Skeletal muscle tissue (tissue), 4 donors: ENCODE measurements around the gene RNF212B. TPM values are rescaled to one million over a fixed set of nuclear protein-coding genes. Genes with fewer than 3 reads are reported as not detected.

ENCODE experiments used
- H3K27ac ChIP-seq: one replicate; pipeline ENCODE4 v1.7.0; 2013; ENCODE audit warnings: mild to moderate bottlenecking, low read depth, low read length, inconsistent platforms
- H3K27me3 ChIP-seq, 3 donors: one replicate each; pipeline ENCODE4 v1.7.0; 2013; ENCODE audit warnings: low read length in 3 of 3; ENCODE audit not compliant: control insufficient read depth in 3 of 3, insufficient read depth in 3 of 3
- H3K36me3 ChIP-seq, 3 donors: one replicate each; pipeline ENCODE4 v1.7.0; 2013; ENCODE audit warnings: low read length in 3 of 3; ENCODE audit not compliant: control insufficient read depth in 3 of 3, insufficient read depth in 3 of 3
- H3K4me1 ChIP-seq, 3 donors: one replicate each; pipeline ENCODE4 v1.7.0; 2013; ENCODE audit warnings: low read length in 3 of 3, mild to moderate bottlenecking in 3 of 3; ENCODE audit not compliant: control insufficient read depth in 3 of 3, insufficient read depth in 3 of 3
- H3K4me3 ChIP-seq, 3 donors: one replicate each; pipeline ENCODE4 v1.7.0; 2013; ENCODE audit warnings: low read length in 3 of 3
- H3K9ac ChIP-seq, 3 donors: one replicate each; pipeline ENCODE4 v1.7.0; 2013; ENCODE audit warnings: low read length in 3 of 3, mild to moderate bottlenecking in 3 of 3, moderate library complexity in 2 of 3, low read depth in 1 of 3
- H3K9me3 ChIP-seq, 3 donors: one replicate each; pipeline ENCODE4 v1.7.0; 2013; ENCODE audit warnings: low read length in 3 of 3; ENCODE audit not compliant: control insufficient read depth in 3 of 3
- total RNA-seq: library from RNA; depleted of rRNA; stranded (reverse); fragments of >200 nt; gene quantifications from one replicate; pipeline ENCODE4 v1.2.3, GENCODE V29; 2014
- donor health status: Osteomylitis.

The RNF212B gene
- total RNA-seq, 1 donor from 2014 or later = not detected

DNA sequence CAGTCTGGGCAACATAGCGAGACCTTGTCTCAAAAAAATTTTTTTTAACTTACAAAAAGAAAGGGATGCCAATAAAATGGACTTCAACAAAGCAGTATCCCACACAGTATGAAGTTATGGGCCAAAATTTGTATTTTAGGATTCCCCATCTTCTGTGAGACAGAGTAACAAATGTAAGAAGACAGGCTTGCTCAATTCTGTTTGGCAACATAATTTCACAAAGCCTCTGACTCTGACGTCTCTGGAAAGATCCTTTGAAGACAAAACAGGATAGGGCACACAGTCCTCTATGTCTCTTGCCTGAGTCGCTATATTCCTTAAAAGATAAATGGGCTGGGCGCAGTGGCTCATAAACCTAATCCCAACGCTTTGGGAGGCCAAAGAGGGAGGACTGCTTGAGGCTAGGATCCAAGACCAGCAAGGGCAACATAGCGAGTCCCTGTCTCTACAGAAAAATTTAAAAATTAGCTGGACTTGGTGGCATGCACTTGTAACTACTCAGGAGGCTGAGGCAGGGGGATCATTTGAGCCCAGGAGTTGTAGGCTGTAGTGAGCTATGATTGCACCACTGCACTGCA is 49.3 kb downstream of the RNF212B start:
- Histone ChIP-seq H3K4me1 (peaks cover 13 to 17% (median 17%) of the 10 kb centered on the region in 3 donors), H3K9me3 (no peaks in the 10 kb centered on the region), H3K27me3 (no peaks in the 10 kb centered on the region), H3K4me3 (peak overlapping the region; percentile 79 to 90 (median 89)), H3K27ac (peak overlapping the region; percentile 97), H3K9ac (peak overlapping the region; percentile 83 to 96 (median 95)), H3K36me3 (peaks cover 2 to 6% (median 2%) of the 10 kb centered on the region in 3 donors)

DNA sequence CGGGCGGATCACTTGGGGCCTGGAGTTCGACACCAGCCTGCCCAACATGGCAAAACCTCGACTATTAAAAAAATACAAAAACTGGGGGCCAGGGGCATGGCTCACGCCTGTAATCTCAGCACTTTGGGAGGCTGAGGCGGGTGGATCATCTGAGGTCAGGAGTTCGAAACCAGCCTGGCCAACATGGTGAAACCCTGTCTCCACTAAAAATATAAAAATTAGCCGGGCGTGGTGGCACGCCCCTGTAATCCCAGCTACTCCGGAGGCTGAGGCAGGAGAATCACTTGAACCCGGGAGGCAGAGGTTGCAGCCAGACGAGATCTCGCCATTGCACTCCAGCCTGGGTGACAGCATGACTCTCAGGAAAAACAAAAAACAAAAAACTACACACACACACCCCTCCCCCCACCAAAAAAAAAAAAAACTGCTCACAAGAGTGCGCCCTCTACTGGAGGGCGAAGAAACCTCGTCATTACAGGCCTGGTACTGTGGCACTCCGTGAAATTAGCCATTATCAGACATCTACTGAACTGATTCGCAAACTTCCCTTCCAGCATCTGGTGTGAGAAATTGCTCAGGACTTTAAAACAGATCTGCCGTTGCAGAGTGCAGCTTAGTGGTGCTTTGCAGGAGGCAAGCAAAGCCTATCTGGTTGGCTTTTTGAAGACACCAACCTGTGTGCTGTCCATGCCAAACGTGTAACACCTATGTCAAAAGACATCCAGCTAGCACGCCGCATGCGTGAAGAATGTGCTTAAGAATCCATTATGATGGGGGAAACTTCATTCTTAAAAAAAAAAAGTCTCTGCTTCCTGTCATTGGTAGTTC is 57.2 kb downstream of the RNF212B start:
- peaks cover 15 to 22% (median 18%) of the 10 kb centered on the region in 3 donors for H3K36me3 ChIP-seq

DNA sequence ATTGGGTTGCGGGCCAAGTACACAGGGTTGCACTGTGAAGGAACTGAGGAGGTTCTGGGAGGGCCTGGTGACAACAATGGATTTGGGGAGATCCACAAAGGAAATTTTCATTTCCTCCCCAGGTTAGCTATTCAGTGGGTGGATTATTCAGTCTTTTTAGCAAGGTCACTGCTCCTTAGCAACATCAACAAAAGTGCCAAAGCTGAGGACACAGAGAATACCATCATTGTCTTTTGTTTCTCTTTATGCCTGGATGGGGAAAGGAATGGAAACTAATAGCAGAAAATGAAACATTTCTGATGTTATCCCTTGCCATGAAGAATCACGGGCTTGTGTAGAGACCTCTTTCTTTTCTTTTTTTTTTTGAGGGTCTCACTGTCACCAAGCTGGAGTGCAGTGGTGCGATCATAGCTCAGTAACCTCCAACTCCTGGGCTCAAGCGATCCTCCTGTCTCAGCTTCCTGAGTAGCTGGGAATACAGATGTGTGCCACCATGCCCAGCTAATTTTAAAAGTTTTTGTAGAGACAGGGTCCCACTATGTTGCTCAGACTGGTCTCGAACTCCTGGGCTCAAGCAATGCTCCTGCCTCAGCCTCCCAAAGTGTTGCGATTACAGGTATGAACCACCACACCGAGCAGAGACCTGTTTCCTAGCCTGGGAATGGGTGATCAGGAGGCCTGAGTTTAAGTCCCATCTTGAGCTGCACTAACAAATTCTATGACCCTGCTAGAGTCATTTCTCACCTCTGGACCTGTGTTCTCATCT is 58.5 kb downstream of the RNF212B start:
- Histone ChIP-seq H3K4me3 (no peak overlapping the region), H3K27ac (no peak overlapping the region), H3K4me1 (peaks cover 18 to 32% (median 18%) of the 10 kb centered on the region in 3 donors), H3K9me3 (no peaks in the 10 kb centered on the region), H3K36me3 (peaks cover 15 to 21% (median 18%) of the 10 kb centered on the region in 3 donors), H3K27me3 (no peaks in the 10 kb centered on the region), H3K9ac (no peak overlapping the region)

More for the DNA sequence above, 57.2 kb downstream of the RNF212B start:
- Histone ChIP-seq H3K4me3 (no peak overlapping the region), H3K4me1 (peaks cover 9 to 23% (median 9%) of the 10 kb centered on the region in 3 donors), H3K27ac (no peak overlapping the region), H3K9me3 (no peaks in the 10 kb centered on the region), H3K27me3 (no peaks in the 10 kb centered on the region), H3K9ac (peak overlapping the region in 1 of 3 donors; percentile 61)

DNA sequence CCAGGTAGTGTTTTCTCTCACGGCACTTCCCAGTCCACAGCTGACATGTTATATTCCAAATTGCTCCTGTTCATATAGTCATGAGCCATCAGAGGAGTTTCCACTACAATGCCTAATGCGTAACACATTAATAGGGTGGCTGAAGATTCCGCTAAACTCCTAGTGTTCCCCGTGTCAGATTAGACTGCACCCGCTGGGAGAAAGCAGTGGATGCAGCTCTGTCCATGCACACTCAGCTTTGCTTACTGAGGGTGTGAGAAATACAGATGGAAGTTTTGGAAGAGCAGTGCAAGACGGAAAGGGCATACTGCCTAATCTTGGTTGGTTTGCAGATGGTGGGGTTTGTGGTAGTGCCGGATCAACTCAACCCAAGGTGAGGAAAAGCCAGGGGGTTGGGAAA is 59.4 kb downstream of the RNF212B start:
- H3K27ac ChIP-seq = no peak overlapping the region
- H3K4me1 ChIP-seq = peaks cover 18 to 32% (median 18%) of the 10 kb centered on the region in 3 donors

DNA sequence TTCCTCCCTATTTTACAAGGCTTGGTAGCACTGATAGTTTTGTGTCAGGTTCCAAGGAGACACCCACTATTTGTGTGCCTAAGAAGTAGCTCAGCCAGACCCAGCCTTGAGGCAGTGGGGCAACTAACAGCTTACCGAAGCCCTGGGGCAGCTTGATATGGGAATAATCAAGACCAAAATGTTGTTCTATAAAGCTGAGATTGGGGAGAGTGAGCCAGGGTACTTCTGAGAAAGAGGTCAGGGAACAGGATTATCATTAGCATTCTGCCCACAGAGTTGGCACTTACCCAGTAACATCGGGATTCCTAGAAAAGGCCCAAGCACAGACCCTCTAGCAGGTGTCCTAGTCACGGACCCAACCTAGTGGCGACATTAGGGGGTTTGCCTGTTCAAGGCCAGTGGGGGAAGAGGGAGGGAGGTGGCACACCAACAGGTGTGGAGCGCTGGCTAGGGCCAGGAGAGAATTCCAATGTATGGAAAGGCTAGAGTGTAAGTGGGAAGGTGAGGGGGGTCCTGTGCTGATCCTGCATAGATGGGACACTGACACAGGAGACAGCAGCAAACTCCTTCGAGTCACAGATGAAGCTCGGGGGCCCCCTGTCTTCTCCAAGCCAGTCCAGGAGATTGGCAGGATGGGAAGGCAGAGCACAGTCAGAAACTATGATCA is 60.0 kb downstream of the RNF212B start:
- H3K36me3 ChIP-seq = peaks cover 15 to 21% (median 18%) of the 10 kb centered on the region in 3 donors
- H3K27ac ChIP-seq = no peak overlapping the region
- H3K4me1 ChIP-seq = peaks cover 18 to 36% (median 20%) of the 10 kb centered on the region in 3 donors
- H3K27me3 ChIP-seq = no peaks in the 10 kb centered on the region
- H3K9me3 ChIP-seq = no peaks in the 10 kb centered on the region
- no peak overlapping the region for H3K4me3 ChIP-seq
- H3K9ac ChIP-seq = no peak overlapping the region

More for the DNA sequence above, 59.4 kb downstream of the RNF212B start:
- H3K9me3 ChIP-seq = no peaks in the 10 kb centered on the region
- no peak overlapping the region for H3K4me3 ChIP-seq
- no peak overlapping the region for H3K9ac ChIP-seq
- peaks cover 15 to 21% (median 18%) of the 10 kb centered on the region in 3 donors for H3K36me3 ChIP-seq
- H3K27me3 ChIP-seq = no peaks in the 10 kb centered on the region

DNA sequence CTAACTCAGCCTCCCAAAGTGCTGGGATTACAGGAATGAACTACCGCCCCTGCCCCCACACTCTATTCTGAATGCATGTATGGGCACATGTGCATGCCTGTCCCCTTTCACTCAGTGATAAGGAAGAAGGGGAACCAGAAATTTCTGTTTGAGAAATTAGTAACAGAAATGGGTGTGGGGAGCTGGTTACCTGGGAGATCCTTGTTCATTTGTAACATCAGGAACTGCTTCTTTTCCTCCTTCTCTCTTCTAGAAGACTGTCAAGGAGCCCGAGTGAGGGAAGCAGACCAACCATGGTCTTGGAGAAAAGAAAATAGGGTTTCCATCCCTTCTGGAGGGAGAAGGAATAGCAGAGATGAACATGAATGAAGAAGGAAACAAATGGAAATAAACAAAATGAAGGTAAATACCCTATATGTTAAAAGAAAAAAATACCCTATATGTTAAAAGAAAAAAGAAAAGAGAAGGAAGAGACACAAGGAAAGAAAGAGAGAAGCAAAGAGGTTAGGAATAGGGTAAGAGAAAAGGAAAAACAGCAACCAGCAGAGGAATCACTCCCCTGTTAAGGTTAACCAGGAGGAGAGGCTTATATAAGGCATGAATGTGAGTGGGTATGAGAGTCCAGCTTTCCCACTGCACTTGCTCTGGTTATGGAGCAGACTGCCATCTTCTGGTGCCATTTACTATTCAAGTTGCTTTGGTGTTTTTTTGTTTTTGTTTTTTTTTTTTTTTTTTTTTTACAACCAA is 61.6 kb downstream of the RNF212B start:
- H3K4me1 ChIP-seq = peaks cover 18 to 34% (median 22%) of the 10 kb centered on the region in 3 donors
- H3K27ac ChIP-seq = peak overlapping the region; percentile 97
- no peaks in the 10 kb centered on the region for H3K9me3 ChIP-seq
- H3K27me3 ChIP-seq = no peaks in the 10 kb centered on the region
- peak overlapping the region in 2 of 3 donors; percentile 25 to 92 for H3K9ac ChIP-seq
- no peak overlapping the region for H3K4me3 ChIP-seq
- H3K36me3 ChIP-seq = peaks cover 15 to 21% (median 18%) of the 10 kb centered on the region in 3 donors

DNA sequence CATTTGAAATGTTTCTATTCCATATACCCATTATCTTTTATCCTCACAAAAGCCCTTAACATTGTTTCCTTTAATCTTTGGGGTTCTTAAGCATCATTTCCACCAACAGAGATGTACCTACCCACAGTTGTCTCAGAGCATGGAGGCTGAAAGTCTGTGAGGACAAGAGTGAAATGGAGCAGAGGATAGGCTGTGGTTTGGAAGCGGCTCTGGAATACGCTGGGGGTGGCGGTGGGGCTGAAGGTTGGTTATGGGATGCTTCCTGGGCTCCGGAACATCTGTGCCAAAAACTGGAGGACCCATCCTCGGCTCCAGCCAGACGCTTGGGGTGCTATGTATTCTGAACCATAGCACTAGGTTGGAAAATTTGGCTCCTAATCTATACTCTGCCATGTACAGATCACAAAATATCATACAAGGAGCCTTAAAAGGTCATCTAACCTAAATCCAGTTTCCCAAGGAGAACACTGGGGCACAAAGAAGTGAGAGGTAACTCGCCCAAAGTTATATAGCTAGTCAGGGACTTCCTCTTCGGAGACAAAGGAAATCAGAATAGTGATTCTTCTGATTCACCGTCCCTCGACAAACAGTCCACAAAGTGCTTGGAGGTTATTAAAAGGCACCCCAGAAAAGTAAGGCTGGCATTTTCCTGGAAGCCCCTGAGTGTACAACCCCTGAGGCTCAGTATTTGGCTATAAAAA is 62.4 kb downstream of the RNF212B start:
- H3K4me3 ChIP-seq = peak overlapping the region; percentile 84 to 89 (median 84)
- peak overlapping the region; percentile 86 to 95 (median 92) for H3K9ac ChIP-seq
- H3K4me1 ChIP-seq = peaks cover 17 to 28% (median 21%) of the 10 kb centered on the region in 3 donors
- H3K36me3 ChIP-seq = peaks cover 15 to 21% (median 18%) of the 10 kb centered on the region in 3 donors
- H3K27ac ChIP-seq = peak overlapping the region; percentile 97
- no peaks in the 10 kb centered on the region for H3K27me3 ChIP-seq
- H3K9me3 ChIP-seq = no peaks in the 10 kb centered on the region

DNA sequence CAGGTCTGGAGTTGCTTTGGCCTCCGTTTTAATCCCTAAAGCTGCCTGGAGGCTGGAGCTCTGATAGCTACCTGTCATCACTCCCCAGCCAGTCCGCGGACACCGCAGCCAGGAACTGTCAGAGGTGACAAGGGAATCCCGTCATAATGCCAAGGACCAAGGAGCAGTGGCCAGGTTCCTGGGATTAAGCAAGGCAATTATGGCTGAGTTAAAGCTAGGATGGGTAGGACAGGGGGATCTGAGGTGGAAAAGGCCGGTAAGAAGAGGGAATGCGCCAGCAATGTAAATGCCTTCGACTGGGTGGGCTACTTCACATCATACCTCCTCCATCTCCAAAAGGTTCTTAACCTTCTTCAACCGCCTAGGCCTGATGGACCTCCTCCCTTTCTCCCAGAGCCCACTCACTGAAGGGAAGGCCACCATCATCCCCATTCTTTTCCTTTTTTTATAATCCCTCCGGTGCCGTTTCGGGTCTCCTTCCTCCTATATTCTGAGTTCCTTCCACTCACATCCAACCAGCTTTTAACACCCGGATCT is 63.0 kb downstream of the RNF212B start:
- Histone ChIP-seq H3K9ac (peak overlapping the region; percentile 86 to 95 (median 92)), H3K9me3 (no peaks in the 10 kb centered on the region), H3K27ac (peak overlapping the region; percentile 97), H3K36me3 (peaks cover 15 to 21% (median 18%) of the 10 kb centered on the region in 3 donors), H3K4me3 (peak overlapping the region; percentile 84 to 89 (median 84)), H3K4me1 (peaks cover 18 to 30% (median 22%) of the 10 kb centered on the region in 3 donors), H3K27me3 (no peaks in the 10 kb centered on the region)
